Activated CD4-positive, alpha-beta memory T cell treated with anti-CD3 and anti-CD28 coated beads for 36 hours (primary cell): ENCODE data around the gene SNX8. TPM values are rescaled to one million over a fixed set of nuclear protein-coding genes. Genes with fewer than 3 reads are reported as not detected.
A peak's percentile ranks its signal among the peaks of the same experiment; 100 is the strongest.

Source experiments
- CTCF ChIA-PET: fragments of 350-600 bp; sonication (Branson Sonifier 250); formaldehyde crosslinking; loops from one replicate; lab custom pipeline; 2021; ENCODE audit warnings: antibody characterized with exemption, inconsistent platforms; lab: Charles Lee
- POLR2A ChIA-PET: fragments of 350-600 bp; sonication (Branson Sonifier 250); formaldehyde crosslinking; loops from one replicate; lab custom pipeline; 2021; ENCODE audit warnings: antibody characterized with exemption; lab: Charles Lee
- DNase-seq: peaks from one replicate; pipeline ENCODE4 v3.0.0-alpha.2; 2020
- H3K27ac Mint-ChIP-seq: one replicate; pipeline ENCODE4 v1.8.0; 2021; ENCODE audit warnings: mixed read lengths
- H3K27me3 Mint-ChIP-seq: one replicate; pipeline ENCODE4 v1.8.0; 2021; ENCODE audit warnings: mixed read lengths
- H3K36me3 Mint-ChIP-seq: one replicate; pipeline ENCODE4 v1.8.0; 2021; ENCODE audit warnings: mixed read lengths
- H3K4me1 Mint-ChIP-seq: one replicate; pipeline ENCODE4 v1.8.0; 2021; ENCODE audit warnings: low read depth, mixed read lengths
- H3K4me3 Mint-ChIP-seq: one replicate; pipeline ENCODE4 v1.8.0; 2021; ENCODE audit warnings: mild to moderate bottlenecking, mixed read lengths
- H3K9me3 Mint-ChIP-seq: one replicate; pipeline ENCODE4 v1.8.0; 2021; ENCODE audit warnings: mixed read lengths
- intact Hi-C: fragments of 100-400 bp; cut with micrococcal nuclease; formaldehyde crosslinking; loops from one replicate; pipeline ENCODE4 v1.15.1; 2023
- total RNA-seq, 2 experiments: library from RNA; stranded (reverse); gene quantifications; one replicate each; pipeline ENCODE4 v1.2.3, GENCODE V29; 2021

The SNX8 gene
- total RNA-seq, 2 experiments from 2014 or later, result 35.4 to 40.2 TPM

- intact Hi-C loops, result no loop called here
- Mint-ChIP-seq H3K36me3 (peaks cover 5% of the 10 kb centered on the region), H3K27me3 (no peaks in the 10 kb centered on the region), H3K27ac (no peak overlapping the region), H3K4me3 (no peak overlapping the region), H3K9me3 (no peaks in the 10 kb centered on the region), H3K4me1 (no peaks in the 10 kb centered on the region)
- ChIA-PET POLR2A (no interaction called here), CTCF (no interaction called here)
- no peak for DNase-seq
Measured at GRCh38 chr7:2255145-2256139, 58.8 kb downstream of the SNX8 start.

GRCh38 chr7:2254429-2255144 lies 59.7 kb downstream of the SNX8 start:
- DNase-seq, result no peak
- POLR2A ChIA-PET, result no interaction called here
- CTCF ChIA-PET, result no interaction called here
- Mint-ChIP-seq H3K27me3 (no peaks in the 10 kb centered on the region), H3K9me3 (no peaks in the 10 kb centered on the region), H3K27ac (no peak overlapping the region), H3K4me3 (no peak overlapping the region), H3K4me1 (peaks cover 3% of the 10 kb centered on the region), H3K36me3 (peaks cover 5% of the 10 kb centered on the region)
- intact Hi-C loops, result no loop called here

- no peak for DNase-seq
- Mint-ChIP-seq H3K36me3 (peaks cover 5% of the 10 kb centered on the region), H3K27ac (no peak overlapping the region), H3K27me3 (no peaks in the 10 kb centered on the region), H3K4me3 (no peak overlapping the region), H3K9me3 (no peaks in the 10 kb centered on the region), H3K4me1 (peaks cover 11% of the 10 kb centered on the region)
- ChIA-PET POLR2A (no interaction called here), CTCF (no interaction called here)
- intact Hi-C loops, result no loop called here
Measured at GRCh38 chr7:2253525-2254244, 60.6 kb downstream of the SNX8 start.

GRCh38 chr7:2253021-2253420 lies 61.2 kb downstream of the SNX8 start:
- CTCF ChIA-PET, result no interaction called here
- no peaks in the 10 kb centered on the region for H3K27me3 Mint-ChIP-seq
- H3K36me3 Mint-ChIP-seq, result peaks cover 8% of the 10 kb centered on the region
- H3K9me3 Mint-ChIP-seq, result no peaks in the 10 kb centered on the region
- H3K4me3 Mint-ChIP-seq, result no peak overlapping the region
- H3K4me1 Mint-ChIP-seq, result peaks cover 14% of the 10 kb centered on the region
- no peak for DNase-seq
- POLR2A ChIA-PET, result no interaction called here
- H3K27ac Mint-ChIP-seq, result no peak overlapping the region
- intact Hi-C loops, result no loop called here

DNA sequence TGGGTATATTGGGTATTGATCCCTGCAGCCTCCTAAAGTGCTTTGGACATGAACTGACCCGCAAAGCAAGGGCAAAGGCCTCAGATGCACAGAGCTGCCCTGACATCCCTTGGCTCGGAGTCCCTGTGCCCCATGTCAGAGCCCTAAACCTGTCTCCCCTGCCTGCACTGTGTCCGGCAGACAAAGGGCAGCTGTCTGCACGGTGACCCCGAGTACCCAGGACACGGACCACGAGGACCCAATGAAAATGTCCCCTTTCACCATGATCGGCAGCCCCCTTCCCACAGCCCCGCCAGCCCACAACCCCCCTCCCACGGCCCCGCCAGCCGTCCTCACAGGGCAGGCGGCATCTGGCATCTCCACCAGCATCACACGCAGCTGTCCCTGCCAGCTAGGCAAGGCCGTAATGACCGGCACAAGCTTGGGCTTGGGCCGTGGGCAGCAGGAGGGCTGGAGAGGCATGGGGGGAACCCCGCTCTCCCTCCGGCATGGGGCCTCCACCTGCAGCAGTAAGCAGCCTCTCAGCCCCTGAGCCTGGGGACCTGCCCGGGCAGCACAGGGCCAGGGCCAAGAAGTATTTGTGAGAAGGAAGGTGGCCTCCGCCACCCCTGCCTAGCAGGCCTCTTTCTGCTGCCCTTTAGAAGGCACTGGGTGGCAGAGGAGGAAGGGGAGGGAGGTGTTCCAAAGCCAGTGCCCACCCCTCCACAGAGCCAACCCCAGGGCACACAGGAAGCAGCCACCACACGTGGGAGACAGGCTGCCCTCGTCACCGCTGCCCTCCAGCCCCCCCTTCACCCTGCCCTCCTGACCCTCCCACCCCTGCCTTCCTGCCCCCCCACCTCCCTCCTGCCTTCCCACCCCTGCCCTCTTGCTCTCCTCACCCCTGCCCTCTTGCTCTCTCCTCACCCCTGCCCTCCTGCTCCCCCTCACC lies 62.1 kb downstream of the SNX8 start:
- DNase-seq, result peak; percentile 20
- Mint-ChIP-seq H3K27me3 (no peaks in the 10 kb centered on the region), H3K36me3 (peaks cover 9% of the 10 kb centered on the region), H3K4me1 (peaks cover 14% of the 10 kb centered on the region), H3K9me3 (no peaks in the 10 kb centered on the region), H3K4me3 (no peak overlapping the region), H3K27ac (no peak overlapping the region)
- POLR2A ChIA-PET, result no interaction called here
- intact Hi-C loops, result no loop called here
- CTCF ChIA-PET, result no interaction called here

DNA sequence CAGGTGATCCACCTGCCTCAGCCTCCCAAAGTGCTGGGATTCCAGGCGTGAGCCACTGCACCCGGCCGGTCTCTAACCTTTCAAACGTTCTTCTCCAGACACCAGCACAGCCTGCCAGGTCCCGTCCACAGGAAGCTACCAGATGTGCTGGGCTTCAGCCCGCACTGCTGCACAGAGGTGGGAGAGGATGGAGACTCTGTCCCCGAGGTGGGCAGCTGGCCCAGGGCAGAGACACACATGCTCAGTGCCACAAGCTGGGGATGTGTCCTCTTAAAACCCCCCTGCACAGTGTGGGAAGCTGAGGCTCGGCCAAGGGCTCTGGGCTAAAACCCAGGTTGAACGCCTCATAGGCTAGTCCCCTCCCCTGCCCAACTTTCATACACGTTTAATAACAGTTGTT lies 62.9 kb downstream of the SNX8 start:
- Mint-ChIP-seq H3K27me3 (no peaks in the 10 kb centered on the region), H3K27ac (no peak overlapping the region), H3K4me3 (no peak overlapping the region), H3K4me1 (peaks cover 14% of the 10 kb centered on the region), H3K36me3 (peaks cover 9% of the 10 kb centered on the region), H3K9me3 (no peaks in the 10 kb centered on the region)
- DNase-seq, result no peak
- intact Hi-C loops, result no loop called here
- ChIA-PET POLR2A (no interaction called here), CTCF (no interaction called here)

DNA sequence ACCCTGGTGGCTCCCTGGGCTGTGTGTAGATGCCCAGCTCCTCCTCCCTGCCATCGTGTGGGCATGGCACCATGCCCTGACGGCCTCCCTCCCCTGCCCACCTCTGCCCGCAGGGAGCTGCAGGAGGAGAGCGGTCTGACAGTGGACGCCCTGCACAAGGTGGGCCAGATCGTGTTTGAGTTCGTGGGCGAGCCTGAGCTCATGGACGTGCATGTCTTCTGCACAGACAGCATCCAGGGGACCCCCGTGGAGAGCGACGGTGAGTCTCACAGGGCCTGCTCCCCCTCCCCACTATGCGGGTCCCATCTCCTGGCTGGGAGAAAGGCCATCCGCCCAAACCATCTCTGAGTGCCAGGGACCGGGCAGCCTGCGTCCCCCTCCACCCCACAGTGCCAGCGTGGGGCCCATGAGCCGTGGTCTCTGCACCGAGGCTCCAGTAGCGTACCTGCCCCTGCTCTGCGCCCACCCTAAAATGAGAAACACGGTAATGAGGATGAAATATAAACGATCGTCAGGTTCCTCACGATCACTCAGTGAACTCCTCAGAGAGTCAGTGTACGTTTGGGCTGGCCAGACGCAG lies 64.4 kb downstream of the SNX8 start:
- POLR2A ChIA-PET, result no interaction called here
- intact Hi-C loops, result no loop called here
- H3K27ac Mint-ChIP-seq, result no peak overlapping the region
- no peaks in the 10 kb centered on the region for H3K27me3 Mint-ChIP-seq
- H3K36me3 Mint-ChIP-seq, result peaks cover 5% of the 10 kb centered on the region
- CTCF ChIA-PET, result interaction anchor here (1.2 to 2.5 kb wide), 3 partner anchors 11 to 182 kb away, joined by 4 to 19 read pairs (median 6); no protein-coding TSS in a partner anchor
- peaks cover 14% of the 10 kb centered on the region for H3K4me1 Mint-ChIP-seq
- no peaks in the 10 kb centered on the region for H3K9me3 Mint-ChIP-seq
- H3K4me3 Mint-ChIP-seq, result no peak overlapping the region
- DNase-seq, result no peak

GRCh38 chr7:2248984-2249694 lies 65.1 kb downstream of the SNX8 start:
- ChIA-PET POLR2A (interaction anchor here (1.5 kb wide), 1 partner anchor 105 kb away, joined by 3 read pairs; no protein-coding TSS in a partner anchor), CTCF (interaction anchor here (1.1 to 2.5 kb wide), 4 partner anchors 12 to 182 kb away, joined by 4 to 19 read pairs (median 5); partner anchors contain the start of gene EIF3B)
- intact Hi-C loops, result no loop called here
- H3K36me3 Mint-ChIP-seq, result peaks cover 5% of the 10 kb centered on the region
- no peak overlapping the region for H3K4me3 Mint-ChIP-seq
- H3K9me3 Mint-ChIP-seq, result no peaks in the 10 kb centered on the region
- H3K27me3 Mint-ChIP-seq, result no peaks in the 10 kb centered on the region
- peak overlapping the region; percentile 60 for H3K27ac Mint-ChIP-seq
- peak; percentile 32 for DNase-seq
- peaks cover 14% of the 10 kb centered on the region for H3K4me1 Mint-ChIP-seq

GRCh38 chr7:2247141-2247995 lies 66.9 kb downstream of the SNX8 start:
- Mint-ChIP-seq H3K9me3 (no peaks in the 10 kb centered on the region), H3K36me3 (peaks cover 5% of the 10 kb centered on the region), H3K27me3 (no peaks in the 10 kb centered on the region), H3K4me3 (no peak overlapping the region), H3K27ac (no peak overlapping the region), H3K4me1 (peaks cover 21% of the 10 kb centered on the region)
- POLR2A ChIA-PET, result interaction anchor here (1.5 kb wide), 1 partner anchor 106 kb away, joined by 3 read pairs; no protein-coding TSS in a partner anchor
- peak; percentile 40 for DNase-seq
- intact Hi-C loops, result loop anchor here (1.0 kb wide), 1 partner anchor 101 kb away; no protein-coding TSS in a partner anchor
- CTCF ChIA-PET, result interaction anchor here (0.8 to 2.5 kb wide), 3 partner anchors 101 to 537 kb away, joined by 3 to 19 read pairs (median 3); no protein-coding TSS in a partner anchor
